Activated CD4-positive, alpha-beta T cell treated with anti-CD3 and anti-CD28 coated beads, Interleukin-2, amount 50 U/mL, for 48 hours (primary cell): ENCODE data around the gene RAB26.
"Not testable (repeated sequence)": the region's sequence is repeated elsewhere in the genome, so short reads cannot be mapped to it uniquely, and the experiment has no call there.

Experiments used
- DNase-seq, 2 experiments: peaks; one replicate each; pipeline ENCODE4 v3.0.0-alpha.2; 2020

The RAB26 gene

DNA sequence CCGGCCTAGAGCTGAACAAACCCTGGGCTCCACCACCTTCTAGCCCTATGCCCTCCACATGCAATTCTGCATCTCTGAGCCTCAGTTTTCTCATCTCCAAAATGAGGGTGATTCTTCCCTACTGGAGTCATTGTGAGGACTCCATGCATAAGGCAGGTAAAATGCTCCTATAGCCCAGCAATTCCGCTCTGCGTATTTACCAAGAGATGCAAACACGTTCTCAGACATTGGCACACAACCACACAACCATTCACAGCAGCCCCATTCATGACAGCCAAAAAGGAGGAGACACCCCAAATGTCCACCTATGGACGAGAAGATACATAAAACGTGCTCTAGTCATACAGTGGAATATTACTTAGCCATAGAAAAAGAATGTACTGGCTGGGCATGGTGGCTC is 51.9 kb downstream of the RAB26 start:
- DNase-seq: no peak

DNA sequence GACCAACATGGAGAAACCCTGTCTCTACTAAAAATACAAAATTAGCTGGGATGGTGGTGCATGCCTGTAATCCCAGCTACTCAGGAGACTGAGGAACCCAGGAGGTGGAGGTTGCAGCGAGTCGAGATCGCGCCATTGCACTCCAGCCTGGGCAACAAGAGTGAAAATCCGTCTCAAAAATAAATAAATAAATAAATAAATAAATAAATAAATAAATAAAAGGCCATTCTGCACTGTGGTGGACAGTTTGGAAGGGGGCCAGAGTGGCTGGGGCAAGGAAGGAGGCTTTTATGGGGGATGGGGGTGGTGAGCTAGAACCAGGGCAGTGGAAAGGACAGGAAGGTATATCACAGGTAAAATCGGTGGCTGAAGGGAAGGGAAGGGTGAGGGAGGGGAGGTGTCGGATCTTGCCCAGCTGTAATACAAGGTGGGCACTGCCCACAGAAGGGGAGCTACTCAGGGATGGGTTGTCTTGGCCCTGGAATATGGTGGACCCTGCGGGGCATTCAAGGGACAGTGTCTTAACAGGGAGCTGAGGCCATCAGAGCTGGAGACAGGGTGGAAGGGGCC is 54.8 kb downstream of the RAB26 start:
- not testable (repeated sequence) for DNase-seq
